B cell (primary cell): ENCODE data around the gene ZNF211. TPM values are rescaled to one million over a fixed set of nuclear protein-coding genes. Genes with fewer than 3 reads are reported as not detected.

ENCODE experiments used
- ATAC-seq: fragments of 200-7000 bp; cut with Tn5 transposase; one replicate; pipeline ENCODE4 v1.10.0; 2021; ENCODE audit warnings: low read depth, mild to moderate bottlenecking, moderate number of reproducible peaks, moderate library complexity
- CTCF ChIA-PET: fragments of 350-600 bp; sonication (Branson Sonifier 250); formaldehyde crosslinking; loops from one replicate; lab custom pipeline; 2021; ENCODE audit warnings: antibody characterized with exemption, inconsistent platforms; lab: Charles Lee
- POLR2A ChIA-PET: fragments of 350-600 bp; sonication (Branson Sonifier 250); formaldehyde crosslinking; loops from one replicate; lab custom pipeline; 2021; ENCODE audit warnings: antibody characterized with exemption; lab: Charles Lee
- DNase-seq: peaks from one replicate; pipeline ENCODE4 v3.0.0; 2013
- H2AFZ ChIP-seq: 2 replicates; pipeline ENCODE4 v1.6.1; 2012; ENCODE audit warnings: mild to moderate bottlenecking, low read depth, low read length; ENCODE audit not compliant: insufficient read depth, poor library complexity, severe bottlenecking
- H3K27ac ChIP-seq, 2 donors: 1 replicate in 1 of 2; 2 replicates in 1 of 2; pipeline ENCODE4 v1.5.1; 2012 to 2013; ENCODE audit warnings: low read length in 2 of 2, mild to moderate bottlenecking in 2 of 2, moderate library complexity in 1 of 2
- H3K27me3 ChIP-seq, 4 experiments: fragments of 200-600 bp in 1 of 4; sonication (generic) in 1 of 4; replicated peaks in 1 of 4; 1 replicate in 2 of 4; 2 replicates in 2 of 4; pipeline versions ENCODE4 v1.6.1 to v1.7.0; 2013 to 2016; ENCODE audit warnings: low read length in 3 of 4, mild to moderate bottlenecking in 2 of 4, mixed read lengths in 1 of 4, moderate library complexity in 1 of 4; ENCODE audit not compliant: insufficient read depth in 4 of 4, control insufficient read depth in 3 of 4; ENCODE audit errors: control extremely low read depth in 1 of 4
- H3K36me3 ChIP-seq, 2 experiments: replicated peaks in 1 of 2; 1 replicate in 1 of 2; 2 replicates in 1 of 2; pipeline versions ENCODE4 v1.6.1 to v1.7.1; 2013; ENCODE audit warnings: low read length in 1 of 2; ENCODE audit not compliant: insufficient read depth in 2 of 2, control insufficient read depth in 1 of 2; ENCODE audit errors: control extremely low read depth in 1 of 2, extremely low read depth in 1 of 2
- H3K4me1 ChIP-seq, 2 donors: fragments of 200-600 bp in 1 of 2; sonication (generic) in 1 of 2; 1 replicate in 1 of 2; 2 replicates in 1 of 2; pipeline versions ENCODE4 v1.5.1 to v1.6.1; 2013 to 2017; ENCODE audit warnings: low read length in 2 of 2; ENCODE audit not compliant: control insufficient read depth in 2 of 2, insufficient read depth in 2 of 2
- H3K4me2 ChIP-seq: replicated peaks from 2 replicates; pipeline ENCODE3; 2012; ENCODE audit warnings: mild to moderate bottlenecking, low read depth, low read length; ENCODE audit not compliant: poor library complexity, severe bottlenecking
- H3K4me3 ChIP-seq, 5 experiments: fragments of 200-600 bp in 1 of 5; sonication (generic) in 1 of 5; 1 replicate in 3 of 5; 2 replicates in 2 of 5; pipeline versions ENCODE4 v1.5.1 to v1.7.0; 2011 to 2016; ENCODE audit warnings: low read length in 4 of 5, mild to moderate bottlenecking in 4 of 5, low read depth in 2 of 5, control low read depth in 1 of 5, moderate library complexity in 1 of 5; ENCODE audit not compliant: insufficient read depth in 1 of 5; ENCODE audit errors: control extremely low read depth in 1 of 5, extremely low read depth in 1 of 5
- H3K79me2 ChIP-seq: fragments of 200-600 bp; sonication (generic); one replicate; pipeline ENCODE4 v1.6.0; 2016; ENCODE audit warnings: low read length; ENCODE audit not compliant: control insufficient read depth, insufficient read depth
- H3K9ac ChIP-seq: fragments of 200-600 bp; sonication (generic); 2 replicates; pipeline ENCODE4 v1.6.1; 2017; ENCODE audit warnings: mild to moderate bottlenecking, low read length, moderate library complexity
- H3K9me3 ChIP-seq, 3 donors: one replicate each; pipeline versions ENCODE4 v1.6.1 to v1.7.1; 2013; ENCODE audit warnings: low read length in 2 of 3; ENCODE audit not compliant: control insufficient read depth in 2 of 3, insufficient read depth in 1 of 3; ENCODE audit errors: control extremely low read depth in 1 of 3
- H4K20me1 ChIP-seq: 2 replicates; pipeline ENCODE4 v1.6.0; 2012; ENCODE audit warnings: mild to moderate bottlenecking, low read length; ENCODE audit not compliant: insufficient read depth, control insufficient read depth, poor library complexity, severe bottlenecking
- H3K27ac Mint-ChIP-seq: one replicate; pipeline ENCODE4 v1.8.0; 2021; ENCODE audit warnings: mixed read lengths
- H3K27me3 Mint-ChIP-seq: one replicate; pipeline ENCODE4 v1.8.0; 2021; ENCODE audit warnings: mixed read lengths
- H3K4me1 Mint-ChIP-seq: one replicate; pipeline ENCODE4 v1.8.0; 2021; ENCODE audit warnings: mixed read lengths
- H3K4me3 Mint-ChIP-seq: one replicate; pipeline ENCODE4 v1.8.0; 2021; ENCODE audit warnings: mixed read lengths
- H3K9me3 Mint-ChIP-seq: one replicate; pipeline ENCODE4 v1.8.0; 2022; ENCODE audit warnings: mixed read lengths; ENCODE audit not compliant: insufficient read depth
- CTCF ChIP-seq: fragments of 200-600 bp; IDR thresholded peaks from one replicate; pipeline ENCODE4 v1.8.0; 2022; ENCODE audit warnings: antibody characterized with exemption, mild to moderate bottlenecking
- EZH2 ChIP-seq: IDR thresholded peaks from 2 replicates; pipeline ENCODE4 v1.6.1; 2012; ENCODE audit warnings: borderline replicate concordance, low read depth, mild to moderate bottlenecking, moderate library complexity, low read length; ENCODE audit not compliant: insufficient read depth, poor library complexity, severe bottlenecking
- WGBS: methylation state at CpG from one replicate; pipeline ENCODE4 v1.1.5; 2013; ENCODE audit warnings: missing lambda C conversion rate; ENCODE audit not compliant: insufficient coverage; 5-methylcytosine and 5-hydroxymethylcytosine counted together
- intact Hi-C: fragments of 100-400 bp; cut with micrococcal nuclease; formaldehyde crosslinking; loops from one replicate; pipeline ENCODE4 v1.10.0; 2022
- polyA plus RNA-seq: library from polyadenylated mRNA; depleted of rRNA; stranded (reverse); fragments of >200 nt; gene quantifications from 2 replicates; pipeline ENCODE4 v1.2.3, GENCODE V29; 2012
- total RNA-seq, 2 donors: library from RNA; stranded (reverse); fragments of 120-200 nt in 1 of 2; gene quantifications; 1 replicate in 1 of 2; 2 replicates in 1 of 2; pipeline versions ENCODE4 v1.2.3 to v1.2.4, GENCODE V29; 2013 to 2022

The ZNF211 gene
- total and polyA plus RNA-seq, 2 donors (not counting 1 experiment from before 2014, with no cell fraction given) = 24.4 to 53.5 TPM

- peaks cover 27% of the 10 kb centered on the region for H3K79me2 ChIP-seq
- peaks cover 27% of the 10 kb centered on the region for H3K9me3 Mint-ChIP-seq
- H3K9ac ChIP-seq = no peak overlapping the region
- H3K27me3 Mint-ChIP-seq = no peaks in the 10 kb centered on the region
- DNase-seq = no peak
- H3K27ac ChIP-seq = no peak overlapping the region
- H2AFZ ChIP-seq = no peak overlapping the region
- no peaks in the 10 kb centered on the region for H3K4me1 ChIP-seq
- POLR2A ChIA-PET = no interaction called here
- H3K4me1 Mint-ChIP-seq = peaks cover 7% of the 10 kb centered on the region
- no peaks in the 10 kb centered on the region for H3K27me3 ChIP-seq
- no peak overlapping the region for H3K4me2 ChIP-seq
- TF ChIP-seq EZH2 (no peak), CTCF (no peak)
- H3K36me3 ChIP-seq = peaks cover 18 to 47% of the 10 kb centered on the region in 2 experiments
- ATAC-seq = no peak
- CTCF ChIA-PET = interaction anchor here (0.7 kb wide), 2 partner anchors 9 to 904 kb away, joined by 3 read pairs; no protein-coding TSS in a partner anchor
- no peak overlapping the region for H3K4me3 ChIP-seq
- no peak overlapping the region for H3K4me3 Mint-ChIP-seq
- intact Hi-C loops = no loop called here
- H3K9me3 ChIP-seq = peaks cover 10 to 70% (median 62%) of the 10 kb centered on the region in 3 donors
- no peak overlapping the region for H3K27ac Mint-ChIP-seq
- no peaks in the 10 kb centered on the region for H4K20me1 ChIP-seq
Observed at GRCh38 chr19:57623091-57623490, 9.9 kb upstream of the ZNF211 start.

- 79% methylated on average over 5 of the region's 6 CpGs for WGBS
- intact Hi-C loops = loop anchor here (1.0 to 10.0 kb wide), 10 partner anchors 19 to 645 kb away; partner anchors contain the start of genes ZNF134, ZNF416, ZNF419 and ZNF530
- H3K27ac ChIP-seq = no peak overlapping the region
Observed at GRCh38 chr19:57633832-57634131, 814 bp downstream of the ZNF211 start.

More at GRCh38 chr19:57633832-57634131, 814 bp downstream of the ZNF211 start:
- peak overlapping the region; percentile 100 for H2AFZ ChIP-seq
- DNase-seq (no peak), ATAC-seq (no peak)
- H3K9me3 Mint-ChIP-seq = peaks cover 17% of the 10 kb centered on the region
- peaks cover 5 to 21% (median 8%) of the 10 kb centered on the region in 3 donors for H3K9me3 ChIP-seq
- H4K20me1 ChIP-seq = no peaks in the 10 kb centered on the region
- H3K27ac Mint-ChIP-seq = peak overlapping the region; percentile 88
- TF ChIP-seq CTCF (no peak), EZH2 (no peak)
- H3K27me3 ChIP-seq = no peaks in the 10 kb centered on the region
- peaks cover 17% of the 10 kb centered on the region for H3K79me2 ChIP-seq
- H3K36me3 ChIP-seq = peaks cover 4 to 31% of the 10 kb centered on the region in 2 experiments
- peak overlapping the region; percentile 90 for H3K9ac ChIP-seq
- CTCF ChIA-PET = interaction anchor here (1.0 to 1.5 kb wide), 3 partner anchors 48 to 775 kb away, joined by 3 to 4 read pairs (median 3); partner anchors contain the start of genes ZNF551 and ZNF584
- H3K4me1 ChIP-seq = peaks cover 11 to 17% of the 10 kb centered on the region in 2 donors
- peaks cover 22% of the 10 kb centered on the region for H3K4me1 Mint-ChIP-seq
- peak overlapping the region; percentile 94 for H3K4me2 ChIP-seq
- no peaks in the 10 kb centered on the region for H3K27me3 Mint-ChIP-seq
- H3K4me3 Mint-ChIP-seq = peak overlapping the region; percentile 92
- POLR2A ChIA-PET = interaction anchor here (1.0 to 1.2 kb wide), 3 partner anchors 15 to 549 kb away, joined by 3 to 5 read pairs (median 3); partner anchors contain the start of genes ZNF134 and ZNF274
- H3K4me3 ChIP-seq = peak overlapping the region; percentile 67 to 95 (median 84)
